Transverse colon (tissue), 4 donors: ENCODE measurements around the gene BMP2K. TPM values are rescaled to one million over a fixed set of nuclear protein-coding genes. Genes with fewer than 3 reads are reported as not detected.

Experiments
- DNase-seq: peaks from one replicate; pipeline ENCODE4 v3.0.0-alpha.2; 2019
- H3K27ac ChIP-seq, 4 donors: fragments of 200-600 bp; sonication (generic); 2 replicates each; pipeline ENCODE4 v1.5.1; 2016 to 2018; ENCODE audit warnings: inconsistent platforms in 4 of 4
- H3K27me3 ChIP-seq: fragments of 200-600 bp; sonication (generic); 2 replicates; pipeline ENCODE4 v1.5.1; 2017; ENCODE audit warnings: inconsistent platforms
- H3K36me3 ChIP-seq, 4 donors: fragments of 200-600 bp; sonication (generic); 2 replicates each; pipeline ENCODE4 v1.5.1; 2017 to 2019; ENCODE audit warnings: inconsistent platforms in 4 of 4
- H3K4me1 ChIP-seq, 4 donors: fragments of 200-600 bp; sonication (generic); 2 replicates each; pipeline ENCODE4 v1.5.1; 2017 to 2020; ENCODE audit warnings: inconsistent platforms in 4 of 4
- H3K4me3 ChIP-seq, 4 donors: fragments of 200-600 bp; sonication (generic); 1 replicate in 1 of 4; 2 replicates in 3 of 4; pipeline versions ENCODE4 v1.5.1 to v1.6.1; 2017 to 2019; ENCODE audit warnings: inconsistent platforms in 4 of 4
- H3K9me3 ChIP-seq, 2 donors: fragments of 200-600 bp; sonication (generic); 2 replicates each; pipeline ENCODE4 v1.5.1; 2017 to 2019; ENCODE audit warnings: inconsistent platforms in 2 of 2
- CTCF ChIP-seq, 5 experiments: fragments of 200-600 bp in 3 of 5; fragments of 450-650 bp in 2 of 5; sonication (generic) in 3 of 5; IDR thresholded peaks; 1 replicate in 2 of 5; 2 replicates in 3 of 5; pipeline ENCODE4 v1.5.1; 2016 to 2017; ENCODE audit warnings: antibody characterized with exemption in 5 of 5, inconsistent platforms in 3 of 5, mild to moderate bottlenecking in 2 of 5, moderate library complexity in 1 of 5
- EP300 ChIP-seq: sonication (generic); formaldehyde crosslinking; IDR thresholded peaks from one replicate; pipeline ENCODE4 v1.6.1; 2017; ENCODE audit warnings: antibody characterized with exemption, low read depth
- POLR2A ChIP-seq: fragments of 450-650 bp; IDR thresholded peaks from one replicate; pipeline ENCODE4 v1.6.1; 2016; ENCODE audit warnings: antibody characterized with exemption, mild to moderate bottlenecking, moderate library complexity
- POLR2AphosphoS5 ChIP-seq, 3 donors: sonication (generic); formaldehyde crosslinking; IDR thresholded peaks; one replicate each; pipeline ENCODE4 v1.6.1; 2016; ENCODE audit warnings: antibody characterized with exemption in 3 of 3
- WGBS, 2 donors: methylation state at CpG; one replicate each; pipeline ENCODE4 v1.1.5; 2018; ENCODE audit warnings: low coverage in 1 of 2; 5-methylcytosine and 5-hydroxymethylcytosine counted together
- in situ Hi-C, 4 donors: fragments of 200-750 bp; cut with MboI; loops; one replicate each; pipeline versions ENCODE4 v1.15.0 to v1.15.1; 2017; ENCODE audit warnings: low sequenced_read_pairs in 3 of 4, low pct_ligation_motif_present in 1 of 4, low pct_unique_long_range_greater_than_20kb in 1 of 4
- intact Hi-C: fragments of 100-400 bp; cut with DNase I; formaldehyde crosslinking; loops from one replicate; pipeline ENCODE4 v1.15.1; 2023; ENCODE audit warnings: low total_unique reads
- total RNA-seq, 4 donors: library from RNA; depleted of rRNA; stranded (reverse); fragments of >200 nt; gene quantifications; one replicate each; pipeline ENCODE4 v1.1.0, GENCODE V29; 2016

BMP2K gene
- total RNA-seq, 4 donors from 2014 or later = 12.3 to 147 (median 71.2) TPM

DNA sequence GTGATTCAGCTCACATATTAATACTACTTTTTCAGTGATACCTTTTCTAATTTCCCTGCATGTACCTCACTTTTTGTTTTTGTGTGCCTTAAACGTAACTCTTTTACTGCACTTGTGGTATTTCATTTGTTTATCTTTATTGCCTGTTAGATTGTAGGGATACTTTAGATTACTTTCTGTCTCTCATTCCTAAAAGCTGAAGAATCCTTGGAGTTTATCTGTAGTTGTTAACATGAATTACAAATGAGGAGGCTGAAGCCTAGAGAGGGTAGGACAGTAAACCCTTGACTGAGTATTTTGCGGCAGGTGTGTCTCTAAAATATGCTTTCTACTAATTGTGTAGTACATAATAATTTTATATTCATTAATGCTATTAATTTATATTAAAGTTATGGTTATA, 34.9 kb downstream of the BMP2K start:
- in situ Hi-C loops (no loop called here), intact Hi-C loops (no loop called here)
- no peaks in the 10 kb centered on the region for H3K27me3 ChIP-seq
- TF ChIP-seq CTCF (IDR thresholded peaks at IDR 0.05) (no peak), POLR2AphosphoS5 (IDR thresholded peaks at IDR 0.05) (no peak), EP300 (no peak), POLR2A (no peak)
- no peak for DNase-seq
- no peaks in the 10 kb centered on the region for H3K36me3 ChIP-seq
- H3K4me3 ChIP-seq = no peak overlapping the region
- peaks cover 3 to 25% (median 6%) of the 10 kb centered on the region in 4 donors for H3K4me1 ChIP-seq
- peaks cover 5 to 7% of the 10 kb centered on the region in 2 donors for H3K9me3 ChIP-seq
- WGBS, 2 donors = 63% methylated on average over 2 of the region's 2 CpGs
- no peak overlapping the region for H3K27ac ChIP-seq

GRCh38 chr4:78818530-78819079, 42.5 kb downstream of the BMP2K start:
- Histone ChIP-seq H3K27ac (no peak overlapping the region), H3K27me3 (no peaks in the 10 kb centered on the region), H3K4me3 (no peak overlapping the region), H3K36me3 (no peaks in the 10 kb centered on the region), H3K9me3 (no peaks in the 10 kb centered on the region), H3K4me1 (no peaks in the 10 kb centered on the region)
- intact Hi-C loops = no loop called here
- in situ Hi-C loops = no loop called here
- 85 to 92% methylated on average over 4 of the region's 4 CpGs for WGBS, 2 donors
- TF ChIP-seq POLR2A (no peak), EP300 (no peak), CTCF (IDR thresholded peaks at IDR 0.05) (no peak), POLR2AphosphoS5 (IDR thresholded peaks at IDR 0.05) (no peak)
- DNase-seq = no peak

DNA sequence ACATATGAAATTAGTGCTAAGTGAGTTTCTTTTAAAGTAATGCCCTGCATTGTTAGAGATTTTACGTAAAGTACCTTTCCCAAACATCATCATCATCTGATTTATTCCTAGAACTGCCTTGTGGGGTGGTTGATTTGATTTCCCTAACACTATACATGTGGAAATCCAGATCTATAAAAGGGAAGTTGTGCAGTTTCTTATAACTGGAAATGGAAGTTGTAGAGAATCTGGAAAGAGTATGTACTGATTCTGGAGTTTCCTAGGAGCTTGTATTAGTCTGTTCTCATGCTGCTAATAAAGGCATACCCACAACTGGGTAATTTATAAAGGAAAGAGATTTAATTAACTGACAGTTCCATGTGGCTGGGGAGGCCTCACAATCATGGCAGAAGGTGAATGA, 47.9 kb downstream of the BMP2K start:
- TF ChIP-seq POLR2A (no peak), CTCF (IDR thresholded peaks at IDR 0.05) (no peak), POLR2AphosphoS5 (IDR thresholded peaks at IDR 0.05) (no peak), EP300 (no peak)
- H3K27me3 ChIP-seq = no peaks in the 10 kb centered on the region
- no peak overlapping the region for H3K27ac ChIP-seq
- no peak for DNase-seq
- peaks cover 0 to 29% (median 10%) of the 10 kb centered on the region in 4 donors for H3K36me3 ChIP-seq
- H3K9me3 ChIP-seq = no peaks in the 10 kb centered on the region
- H3K4me3 ChIP-seq = no peak overlapping the region
- in situ Hi-C loops (no loop called here), intact Hi-C loops (no loop called here)
- 95 to 100% methylated on average over 1 of the region's 1 CpG for WGBS, 2 donors
- H3K4me1 ChIP-seq = no peaks in the 10 kb centered on the region

GRCh38 chr4:78827191-78827590, 51.0 kb downstream of the BMP2K start:
- no peak for DNase-seq
- H3K27me3 ChIP-seq = no peaks in the 10 kb centered on the region
- WGBS, 2 donors = 93 to 100% methylated on average over 1 to 3 of the region's 3 CpGs
- H3K9me3 ChIP-seq = no peaks in the 10 kb centered on the region
- intact Hi-C loops = no loop called here
- H3K4me3 ChIP-seq = no peak overlapping the region
- TF ChIP-seq CTCF (IDR thresholded peaks at IDR 0.05) = no peak
- TF ChIP-seq EP300 = no peak
- no peak for TF ChIP-seq POLR2A
- TF ChIP-seq POLR2AphosphoS5 (IDR thresholded peaks at IDR 0.05) = no peak
- no peaks in the 10 kb centered on the region for H3K4me1 ChIP-seq
- no peak overlapping the region for H3K27ac ChIP-seq
- H3K36me3 ChIP-seq = peaks cover 0 to 29% (median 13%) of the 10 kb centered on the region in 4 donors
- in situ Hi-C loops = no loop called here
